ENCODE data around the gene SDR42E2. TPM values are rescaled to one million over a fixed set of nuclear protein-coding genes. Genes with fewer than 3 reads are reported as not detected.

SDR42E2 gene
- total RNA-seq, 2 donors from 2014 or later: not detected

DNA sequence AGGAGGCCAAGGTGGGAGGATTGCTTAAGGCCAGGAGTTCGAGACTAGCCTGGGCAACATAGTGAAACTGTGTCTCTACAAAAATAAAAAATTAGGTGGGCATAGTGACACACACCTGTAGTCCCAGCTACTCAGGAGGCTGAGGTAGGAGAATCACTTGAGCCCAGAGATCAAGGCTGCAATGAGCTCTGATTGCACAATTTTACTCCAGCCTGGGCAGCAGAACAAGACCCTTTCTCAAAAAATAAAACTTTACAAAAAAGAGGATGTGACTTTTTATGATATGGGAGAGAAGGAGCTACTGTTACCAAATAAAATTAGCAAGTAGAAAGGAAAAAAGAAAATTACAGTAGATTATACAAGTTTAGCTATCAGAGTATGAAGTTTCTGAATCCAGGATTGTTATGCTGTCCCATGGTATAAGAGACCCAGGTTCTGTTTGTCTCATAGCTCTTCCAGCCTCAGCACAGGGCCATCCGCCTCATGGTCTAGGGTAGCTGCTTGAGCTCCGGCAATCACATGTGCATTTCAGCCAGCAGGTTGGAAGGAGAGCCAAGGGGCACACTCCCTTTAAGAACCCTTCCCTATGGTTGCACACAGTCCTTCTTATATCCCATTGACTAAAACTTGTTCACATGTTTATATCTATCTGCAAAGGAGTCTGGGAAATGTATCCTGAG, 57.2 kb downstream of the SDR42E2 start:
- H3K27ac ChIP-seq: no peak overlapping the region
- no peak for TF ChIP-seq CTCF (IDR thresholded peaks at IDR 0.05)
- H3K9ac ChIP-seq (ENCODE audit: low read depth in 2 of 2, low read length in 2 of 2): no peak overlapping the region
- intact Hi-C loops (cut with DNase I): no loop called here
- H3K9me3 ChIP-seq: no peaks in the 10 kb centered on the region
- DNase-seq: no peak
- peaks cover 4% of the 10 kb centered on the region for H3K4me1 ChIP-seq
- no peaks in the 10 kb centered on the region for H3K36me3 ChIP-seq
- H3K27me3 ChIP-seq: no peaks in the 10 kb centered on the region
- H3K4me3 ChIP-seq: no peak overlapping the region

- H3K9ac ChIP-seq (ENCODE audit: low read depth in 2 of 2, low read length in 2 of 2): no peak overlapping the region
- peaks cover 4% of the 10 kb centered on the region for H3K4me1 ChIP-seq
- H3K9me3 ChIP-seq: no peaks in the 10 kb centered on the region
- no peaks in the 10 kb centered on the region for H3K36me3 ChIP-seq
- no peak overlapping the region for H3K27ac ChIP-seq
- no peak overlapping the region for H3K4me3 ChIP-seq
- no peaks in the 10 kb centered on the region for H3K27me3 ChIP-seq
- TF ChIP-seq CTCF (IDR thresholded peaks at IDR 0.05): no peak
- DNase-seq: no peak
- intact Hi-C loops (cut with DNase I): no loop called here
Observed at GRCh38 chr16:22220069-22220440, 57.7 kb downstream of the SDR42E2 start.

DNA sequence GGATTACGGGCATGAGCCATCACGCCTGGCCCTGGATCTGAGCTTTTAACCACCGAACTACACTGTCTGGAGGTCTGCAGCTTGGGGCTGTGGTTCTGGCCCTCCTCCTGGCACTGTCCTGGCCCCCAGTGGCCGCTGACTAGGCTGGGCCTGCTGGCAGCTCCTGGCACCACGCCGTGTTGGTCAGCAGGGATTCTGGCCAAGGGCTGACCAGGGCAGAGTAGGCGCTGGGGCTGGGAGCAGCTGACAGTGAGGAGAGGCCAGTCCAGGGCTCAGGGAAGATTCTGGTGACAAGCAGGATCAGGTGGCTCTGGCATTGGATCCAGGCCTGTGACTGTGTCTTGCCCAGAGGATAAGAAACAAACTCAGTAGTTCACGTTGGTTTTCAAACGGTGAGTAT, 58.4 kb downstream of the SDR42E2 start:
- no peaks in the 10 kb centered on the region for H3K9me3 ChIP-seq
- intact Hi-C loops (cut with DNase I): no loop called here
- no peak overlapping the region for H3K9ac ChIP-seq (ENCODE audit: low read depth in 2 of 2, low read length in 2 of 2)
- no peaks in the 10 kb centered on the region for H3K27me3 ChIP-seq
- H3K4me3 ChIP-seq: no peak overlapping the region
- no peak for DNase-seq
- H3K36me3 ChIP-seq: no peaks in the 10 kb centered on the region
- H3K27ac ChIP-seq: no peak overlapping the region
- H3K4me1 ChIP-seq: peaks cover 4% of the 10 kb centered on the region
- no peak for TF ChIP-seq CTCF (IDR thresholded peaks at IDR 0.05)

DNA sequence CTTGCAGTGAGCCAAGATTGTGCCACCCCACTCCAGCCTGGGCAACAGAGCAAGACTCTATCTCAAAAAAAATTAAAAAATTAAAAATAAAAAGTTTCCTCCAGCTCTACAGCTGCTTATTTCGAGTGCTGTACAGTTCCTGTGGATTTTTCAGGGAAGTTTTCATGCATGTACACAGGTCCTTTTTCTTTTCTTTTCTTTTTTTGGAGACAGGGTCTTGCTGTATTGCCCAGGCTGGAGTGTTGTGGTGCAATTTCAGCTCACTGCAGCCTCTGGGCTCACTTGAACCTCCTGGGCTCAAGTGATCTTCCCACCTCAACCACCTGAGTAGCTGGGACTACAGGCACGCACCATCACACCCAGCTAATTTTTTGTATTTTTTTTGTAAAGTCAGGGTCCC, 59.7 kb downstream of the SDR42E2 start:
- Histone ChIP-seq H3K4me3 (no peak overlapping the region), H3K27ac (no peak overlapping the region), H3K36me3 (no peaks in the 10 kb centered on the region), H3K27me3 (no peaks in the 10 kb centered on the region), H3K4me1 (peaks cover 4% of the 10 kb centered on the region), H3K9ac (ENCODE audit: low read depth in 2 of 2, low read length in 2 of 2) (no peak overlapping the region), H3K9me3 (no peaks in the 10 kb centered on the region)
- no peak for DNase-seq
- intact Hi-C loops (cut with DNase I): no loop called here
- no peak for TF ChIP-seq CTCF (IDR thresholded peaks at IDR 0.05)

DNA sequence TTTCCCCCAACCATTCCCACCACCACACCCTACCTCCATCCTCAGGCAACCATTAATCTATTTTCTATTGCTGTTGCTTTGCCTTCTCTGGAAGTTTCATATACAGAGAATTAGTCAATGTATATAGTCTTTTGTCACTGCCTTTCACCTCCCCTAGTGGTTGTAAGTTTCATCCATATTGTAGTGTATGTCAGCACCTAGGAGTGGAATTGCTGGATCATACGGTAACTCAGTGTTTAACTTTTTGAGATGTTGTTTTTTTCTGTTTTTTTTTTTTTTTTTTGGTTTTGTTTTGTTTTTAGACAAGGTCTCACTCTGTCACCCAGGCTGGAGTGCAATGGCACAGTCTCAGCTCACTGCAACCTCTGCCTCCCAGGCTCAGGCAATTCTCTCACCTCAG, 60.7 kb downstream of the SDR42E2 start:
- Histone ChIP-seq H3K4me3 (no peak overlapping the region), H3K9ac (ENCODE audit: low read depth in 2 of 2, low read length in 2 of 2) (no peak overlapping the region), H3K27me3 (no peaks in the 10 kb centered on the region), H3K27ac (no peak overlapping the region), H3K4me1 (peaks cover 4% of the 10 kb centered on the region), H3K9me3 (no peaks in the 10 kb centered on the region), H3K36me3 (no peaks in the 10 kb centered on the region)
- DNase-seq: no peak
- intact Hi-C loops (cut with DNase I): no loop called here
- no peak for TF ChIP-seq CTCF (IDR thresholded peaks at IDR 0.05)

Data from colonic mucosa (tissue), 4 donors.